ENCODE results near the gene TMEM171.

TMEM171 gene

DNA sequence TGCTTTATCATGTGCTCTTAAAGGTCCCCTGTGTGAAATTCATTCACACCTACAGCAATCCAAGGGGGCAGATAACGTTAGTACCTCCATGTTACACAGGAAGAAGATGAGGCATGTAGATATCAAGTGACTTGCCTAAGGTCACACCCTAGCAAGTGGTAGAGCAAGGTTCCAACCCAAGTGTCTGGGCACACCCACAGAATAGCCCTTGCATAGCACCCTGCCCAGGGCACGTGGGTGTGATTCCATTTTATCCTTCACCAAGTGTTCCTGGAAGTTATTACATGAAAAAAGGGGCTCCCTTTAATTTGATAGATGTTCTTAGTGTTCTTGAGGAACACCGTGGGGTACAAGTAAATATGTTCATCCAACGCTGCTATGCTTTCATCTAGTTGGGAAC is 4.9 kb downstream of the TMEM171 start:
- DNase-seq (ENCODE audit: low spot score), result no peak
- ChIA-PET POLR2A (ENCODE audit: low non-redundant PET) (no interaction called here), CTCF (interaction anchor here (1.7 kb wide), 1 partner anchor 90 kb away, joined by 5 read pairs; no protein-coding TSS in a partner anchor)
- no peak overlapping the region for H3K27ac ChIP-seq
- TF ChIP-seq, protein P1, sequence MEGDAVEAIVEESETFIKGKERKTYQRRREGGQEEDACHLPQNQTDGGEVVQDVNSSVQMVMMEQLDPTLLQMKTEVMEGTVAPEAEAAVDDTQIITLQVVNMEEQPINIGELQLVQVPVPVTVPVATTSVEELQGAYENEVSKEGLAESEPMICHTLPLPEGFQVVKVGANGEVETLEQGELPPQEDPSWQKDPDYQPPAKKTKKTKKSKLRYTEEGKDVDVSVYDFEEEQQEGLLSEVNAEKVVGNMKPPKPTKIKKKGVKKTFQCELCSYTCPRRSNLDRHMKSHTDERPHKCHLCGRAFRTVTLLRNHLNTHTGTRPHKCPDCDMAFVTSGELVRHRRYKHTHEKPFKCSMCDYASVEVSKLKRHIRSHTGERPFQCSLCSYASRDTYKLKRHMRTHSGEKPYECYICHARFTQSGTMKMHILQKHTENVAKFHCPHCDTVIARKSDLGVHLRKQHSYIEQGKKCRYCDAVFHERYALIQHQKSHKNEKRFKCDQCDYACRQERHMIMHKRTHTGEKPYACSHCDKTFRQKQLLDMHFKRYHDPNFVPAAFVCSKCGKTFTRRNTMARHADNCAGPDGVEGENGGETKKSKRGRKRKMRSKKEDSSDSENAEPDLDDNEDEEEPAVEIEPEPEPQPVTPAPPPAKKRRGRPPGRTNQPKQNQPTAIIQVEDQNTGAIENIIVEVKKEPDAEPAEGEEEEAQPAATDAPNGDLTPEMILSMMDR (conservative IDR thresholded peaks at IDR 0.05; ENCODE audit: low read depth), result no peak

DNA sequence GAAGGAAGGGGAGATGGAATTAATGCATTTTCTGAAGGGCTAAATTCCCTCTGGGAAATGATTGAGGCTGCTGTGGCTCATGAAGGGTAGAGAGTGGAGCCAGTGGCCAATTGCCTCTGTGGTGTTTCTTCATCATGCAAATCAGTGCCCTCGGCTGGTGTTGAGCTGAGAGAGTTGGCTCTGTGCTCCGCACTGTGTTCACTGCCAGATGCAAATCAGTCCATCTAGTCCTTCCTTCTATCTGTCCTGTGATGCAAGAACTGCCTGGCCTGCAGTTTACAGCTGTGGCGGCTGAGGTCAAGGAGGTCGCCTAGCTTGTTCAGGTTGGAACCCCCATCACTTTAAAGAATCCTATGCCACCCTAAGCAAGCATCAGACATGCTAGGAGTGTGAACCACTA is 6.0 kb downstream of the TMEM171 start:
- H3K27ac ChIP-seq, result no peak overlapping the region
- no peak for DNase-seq (ENCODE audit: low spot score)
- ChIA-PET CTCF (interaction anchor here (0.6 kb wide), 1 partner anchor 324 kb away, joined by 3 read pairs; no protein-coding TSS in a partner anchor), POLR2A (ENCODE audit: low non-redundant PET) (no interaction called here)
- TF ChIP-seq, protein P1 (conservative IDR thresholded peaks at IDR 0.05; ENCODE audit: low read depth), result no peak

DNA sequence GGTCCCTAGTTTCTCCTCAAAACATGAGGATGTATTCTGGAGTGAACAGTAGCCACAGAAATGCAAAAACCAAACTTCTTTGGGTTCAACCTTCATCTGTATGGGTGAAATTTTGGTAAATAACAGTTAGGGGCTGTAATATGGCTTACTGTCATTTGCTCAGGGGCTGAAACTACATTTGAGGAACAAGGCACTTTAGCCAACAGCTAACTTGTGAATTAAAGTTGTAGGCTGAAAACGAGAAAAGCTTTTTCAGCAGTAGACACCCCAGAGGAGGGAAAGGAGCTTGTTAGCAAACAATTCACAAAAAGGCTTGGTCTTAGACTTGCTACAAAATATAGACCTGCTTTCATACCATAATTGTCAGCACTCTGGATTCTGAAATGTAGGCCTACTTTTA is 6.6 kb downstream of the TMEM171 start:
- CTCF ChIA-PET, result no interaction called here
- no peak for DNase-seq (ENCODE audit: low spot score)
- no peak overlapping the region for H3K27ac ChIP-seq
- POLR2A ChIA-PET (ENCODE audit: low non-redundant PET), result no interaction called here
- TF ChIP-seq, protein P1 (conservative IDR thresholded peaks at IDR 0.05; ENCODE audit: low read depth), result no peak

DNA sequence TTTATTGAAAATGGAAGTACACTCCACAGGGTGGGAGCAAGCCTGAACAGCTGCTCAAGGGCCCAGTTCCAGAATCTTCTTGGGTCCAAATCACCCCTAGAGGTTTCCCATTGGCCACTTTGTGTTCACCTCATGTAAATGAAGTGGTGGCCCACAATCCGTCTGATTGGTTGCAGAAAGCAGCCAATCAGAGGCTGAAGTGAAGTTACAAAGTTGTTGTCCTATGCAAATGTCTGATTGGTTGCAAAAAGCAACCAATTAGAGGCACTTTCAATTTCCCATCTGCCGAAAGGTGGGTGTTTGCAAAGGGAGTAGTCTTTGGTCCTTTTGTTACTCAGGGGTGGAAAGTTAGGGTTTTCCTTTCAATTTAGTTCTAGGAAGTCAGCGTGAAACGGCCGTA is 8.8 kb downstream of the TMEM171 start:
- no peak for DNase-seq (ENCODE audit: low spot score)
- CTCF ChIA-PET, result no interaction called here
- no peak overlapping the region for H3K27ac ChIP-seq
- POLR2A ChIA-PET (ENCODE audit: low non-redundant PET), result no interaction called here
- TF ChIP-seq, protein P1 (conservative IDR thresholded peaks at IDR 0.05; ENCODE audit: low read depth), result no peak

DNA sequence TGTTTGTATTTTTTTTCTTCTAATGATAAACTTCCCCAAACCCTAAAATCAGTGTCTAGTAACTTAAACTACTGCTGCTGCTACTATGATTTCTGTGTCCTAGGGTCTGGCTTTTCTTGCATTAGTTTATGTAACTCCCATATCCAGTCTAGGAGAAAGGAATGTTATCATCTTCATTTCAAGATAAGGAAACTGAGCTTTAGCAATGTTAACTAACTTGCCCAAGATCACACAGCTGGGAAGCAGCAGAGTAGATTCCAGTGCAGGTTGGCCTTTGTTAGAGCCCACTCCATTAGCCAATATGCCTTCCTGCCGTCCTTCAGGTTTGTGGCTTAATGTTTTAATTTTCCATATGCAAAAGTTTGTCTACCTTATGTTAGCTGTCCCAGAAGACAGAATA is 10.4 kb downstream of the TMEM171 start:
- ChIA-PET POLR2A (ENCODE audit: low non-redundant PET) (no interaction called here), CTCF (no interaction called here)
- TF ChIP-seq, protein P1 (conservative IDR thresholded peaks at IDR 0.05; ENCODE audit: low read depth), result no peak
- no peak for DNase-seq (ENCODE audit: low spot score)
- H3K27ac ChIP-seq, result no peak overlapping the region

DNA sequence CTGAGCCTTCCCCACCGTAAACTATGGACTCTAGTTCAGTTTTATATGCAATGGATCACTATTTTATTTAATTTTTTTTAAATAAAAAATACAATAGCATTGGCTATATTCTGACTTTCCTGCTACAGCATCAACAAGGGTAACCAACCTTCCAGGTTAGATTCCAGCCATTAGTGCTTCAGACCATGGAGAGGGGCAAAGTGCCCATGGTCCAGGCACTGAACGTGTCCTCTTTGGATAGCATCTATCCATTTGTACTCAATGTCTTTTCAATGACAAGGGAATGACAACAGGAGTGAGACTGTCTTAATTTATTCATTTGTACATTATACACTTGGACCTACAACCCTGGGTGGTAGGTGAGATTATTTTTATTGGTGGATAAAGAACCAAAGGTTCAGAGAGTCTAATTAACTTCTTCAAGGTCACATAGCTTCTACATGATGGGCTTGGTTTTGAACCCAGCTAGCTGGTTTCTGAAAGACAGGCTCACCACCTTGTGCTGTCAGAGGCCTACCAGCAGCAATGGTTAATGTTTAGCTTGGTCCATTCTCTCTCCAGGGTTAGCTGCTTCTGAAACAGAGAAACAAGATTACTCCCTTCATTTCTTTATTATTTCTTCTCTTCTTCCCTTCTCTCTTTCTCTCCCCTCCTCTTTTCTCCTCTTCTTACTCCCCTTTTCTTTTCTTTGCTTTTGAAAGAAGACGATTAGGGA is 11.5 kb downstream of the TMEM171 start:
- TF ChIP-seq, protein P1 (conservative IDR thresholded peaks at IDR 0.05; ENCODE audit: low read depth), result no peak
- H3K27ac ChIP-seq, result no peak overlapping the region
- DNase-seq (ENCODE audit: low spot score), result no peak
- CTCF ChIA-PET, result no interaction called here
- POLR2A ChIA-PET (ENCODE audit: low non-redundant PET), result no interaction called here
